ENCODE results near the gene ZNF362.
A peak's percentile ranks its signal among the peaks of the same experiment; 100 is the strongest.

ZNF362 gene

GRCh38 chr1:33330361-33330890 lies 74.1 kb downstream of the ZNF362 start:
- no peak for DNase-seq

GRCh38 chr1:33330906-33331305 lies 74.6 kb downstream of the ZNF362 start:
- DNase-seq, result no peak

- no peak for DNase-seq
Observed at GRCh38 chr1:33331444-33332356, 75.4 kb downstream of the ZNF362 start.

- DNase-seq, result no peak
Observed at GRCh38 chr1:33332357-33332789, 76.1 kb downstream of the ZNF362 start.

GRCh38 chr1:33332881-33333280 lies 76.6 kb downstream of the ZNF362 start:
- no peak for DNase-seq

GRCh38 chr1:33334081-33334552 lies 77.8 kb downstream of the ZNF362 start:
- no peak for DNase-seq

GRCh38 chr1:33335020-33335419 lies 78.7 kb downstream of the ZNF362 start:
- no peak for DNase-seq

GRCh38 chr1:33336580-33336979 lies 80.3 kb downstream of the ZNF362 start:
- DNase-seq, result no peak

- DNase-seq, result no peak
Observed at GRCh38 chr1:33337441-33337840, 81.1 kb downstream of the ZNF362 start.

- no peak for DNase-seq
Observed at GRCh38 chr1:33338048-33338439, 81.8 kb downstream of the ZNF362 start.

GRCh38 chr1:33338440-33339211 lies 82.3 kb downstream of the ZNF362 start:
- DNase-seq, result no peak

GRCh38 chr1:33339413-33339812 lies 83.1 kb downstream of the ZNF362 start:
- DNase-seq, result no peak

- DNase-seq, result no peak
Observed at GRCh38 chr1:33341190-33341589, 84.9 kb downstream of the ZNF362 start.

- DNase-seq, result peak; percentile 84
Observed at GRCh38 chr1:33342041-33342723, 85.9 kb downstream of the ZNF362 start.

GRCh38 chr1:33343539-33343938 lies 87.2 kb downstream of the ZNF362 start:
- DNase-seq, result no peak

GRCh38 chr1:33344896-33345560 lies 88.7 kb downstream of the ZNF362 start:
- no peak for DNase-seq

GRCh38 chr1:33346533-33346926 lies 90.2 kb downstream of the ZNF362 start:
- no peak for DNase-seq

GRCh38 chr1:33346927-33347649 lies 90.8 kb downstream of the ZNF362 start:
- no peak for DNase-seq

GRCh38 chr1:33347650-33347992 lies 91.3 kb downstream of the ZNF362 start:
- DNase-seq, result peak; percentile 76

GRCh38 chr1:33348194-33348593 lies 91.9 kb downstream of the ZNF362 start:
- DNase-seq, result no peak

GRCh38 chr1:33348676-33349080 lies 92.4 kb downstream of the ZNF362 start:
- no peak for DNase-seq

All from left hindlimb (tissue), 1 donor.